Activated CD8-positive, alpha-beta T cell treated with anti-CD3 and anti-CD28 coated beads for 36 hours (primary cell): Measurements from ENCODE around the gene SH3GL3. TPM values are rescaled to one million over a fixed set of nuclear protein-coding genes. Genes with fewer than 3 reads are reported as not detected.

ENCODE experiments used
- ATAC-seq: fragments of 200-7000 bp; cut with Tn5 transposase; one replicate; pipeline ENCODE4 v1.10.0; 2021; ENCODE audit warnings: mild to moderate bottlenecking, moderate library complexity
- CTCF ChIA-PET: fragments of 350-600 bp; sonication (Branson Sonifier 250); formaldehyde crosslinking; loops from one replicate; lab custom pipeline; 2021; ENCODE audit warnings: antibody characterized with exemption; lab: Charles Lee
- POLR2A ChIA-PET: fragments of 350-600 bp; sonication (Branson Sonifier 250); formaldehyde crosslinking; loops from one replicate; lab custom pipeline; 2021; ENCODE audit warnings: antibody characterized with exemption; lab: Charles Lee
- DNase-seq: peaks from one replicate; pipeline ENCODE4 v3.0.0-alpha.2; 2020
- H3K27ac Mint-ChIP-seq: one replicate; pipeline ENCODE4 v1.8.0; 2021; ENCODE audit warnings: mild to moderate bottlenecking, mixed read lengths
- H3K27me3 Mint-ChIP-seq: one replicate; pipeline ENCODE4 v1.8.0; 2021; ENCODE audit warnings: mixed read lengths
- H3K36me3 Mint-ChIP-seq: one replicate; pipeline ENCODE4 v1.8.0; 2021; ENCODE audit warnings: low read depth, mixed read lengths
- H3K4me1 Mint-ChIP-seq: one replicate; pipeline ENCODE4 v1.8.0; 2021; ENCODE audit warnings: low read depth, mixed read lengths
- H3K4me3 Mint-ChIP-seq: one replicate; pipeline ENCODE4 v1.8.0; 2021; ENCODE audit warnings: mild to moderate bottlenecking, moderate library complexity, mixed read lengths
- H3K9me3 Mint-ChIP-seq: one replicate; pipeline ENCODE4 v1.8.0; 2021; ENCODE audit warnings: mixed read lengths
- CTCF ChIP-seq: fragments of 200-600 bp; IDR thresholded peaks from one replicate; pipeline ENCODE4 v1.8.0; 2022; ENCODE audit warnings: antibody characterized with exemption, mild to moderate bottlenecking
- intact Hi-C: fragments of 100-400 bp; cut with micrococcal nuclease; formaldehyde crosslinking; loops from one replicate; pipeline ENCODE4 v1.10.0; 2022
- total RNA-seq, 2 experiments: library from RNA; stranded (reverse); gene quantifications; one replicate each; pipeline ENCODE4 v1.2.3, GENCODE V29; 2021

SH3GL3 gene
- total RNA-seq, 2 experiments from 2014 or later = not detected

- no peak for TF ChIP-seq CTCF
- Mint-ChIP-seq H3K4me1 (no peaks in the 10 kb centered on the region), H3K27me3 (no peaks in the 10 kb centered on the region), H3K27ac (no peak overlapping the region), H3K9me3 (no peaks in the 10 kb centered on the region), H3K36me3 (no peaks in the 10 kb centered on the region), H3K4me3 (no peak overlapping the region)
- ChIA-PET CTCF (interaction anchor here (1.4 to 3.1 kb wide), 2 partner anchors 129 to 319 kb away, joined by 3 to 18 read pairs; no protein-coding TSS in a partner anchor), POLR2A (no interaction called here)
- DNase-seq = no peak
- intact Hi-C loops = loop anchor here (10.0 kb wide), 1 partner anchor 457 kb away; no protein-coding TSS in a partner anchor
- ATAC-seq = no peak
Observed at GRCh38 chr15:83567318-83567717, 120.2 kb downstream of the SH3GL3 start.

- H3K4me3 Mint-ChIP-seq = no peak overlapping the region
- intact Hi-C loops = loop anchor here (10.0 kb wide), 1 partner anchor 455 kb away; no protein-coding TSS in a partner anchor
- TF ChIP-seq CTCF = no peak
- DNase-seq (no peak), ATAC-seq (no peak)
- H3K9me3 Mint-ChIP-seq = no peaks in the 10 kb centered on the region
- H3K27ac Mint-ChIP-seq = no peak overlapping the region
- ChIA-PET POLR2A (interaction anchor here (0.9 kb wide), 1 partner anchor 11 kb away, joined by 3 read pairs; no protein-coding TSS in a partner anchor), CTCF (interaction anchor here (0.7 to 1.2 kb wide), 4 partner anchors 131 to 373 kb away, joined by 3 read pairs; no protein-coding TSS in a partner anchor)
- no peaks in the 10 kb centered on the region for H3K36me3 Mint-ChIP-seq
- H3K4me1 Mint-ChIP-seq = no peaks in the 10 kb centered on the region
- H3K27me3 Mint-ChIP-seq = peaks cover 2% of the 10 kb centered on the region
Observed at GRCh38 chr15:83569341-83569740, 122.2 kb downstream of the SH3GL3 start.

GRCh38 chr15:83570756-83571155 is 123.6 kb downstream of the SH3GL3 start:
- ChIA-PET POLR2A (no interaction called here), CTCF (interaction anchor here (1.5 to 2.1 kb wide), 3 partner anchors 8 to 322 kb away, joined by 6 to 15 read pairs (median 6); no protein-coding TSS in a partner anchor)
- intact Hi-C loops = no loop called here

GRCh38 chr15:83571820-83572707 is 124.9 kb downstream of the SH3GL3 start:
- POLR2A ChIA-PET = no interaction called here
- Mint-ChIP-seq H3K4me1 (no peaks in the 10 kb centered on the region), H3K27me3 (peaks cover 2% of the 10 kb centered on the region), H3K36me3 (no peaks in the 10 kb centered on the region), H3K9me3 (no peaks in the 10 kb centered on the region), H3K27ac (no peak overlapping the region), H3K4me3 (no peak overlapping the region)
- ATAC-seq (no peak), DNase-seq (no peak)
- intact Hi-C loops = no loop called here
- peak; percentile 78 for TF ChIP-seq CTCF
- CTCF ChIA-PET = interaction anchor here (0.6 to 2.1 kb wide), 5 partner anchors 9 to 324 kb away, joined by 4 to 15 read pairs (median 6); no protein-coding TSS in a partner anchor

More at GRCh38 chr15:83570756-83571155, 123.6 kb downstream of the SH3GL3 start:
- no peak for DNase-seq
- Mint-ChIP-seq H3K4me1 (no peaks in the 10 kb centered on the region), H3K27ac (no peak overlapping the region), H3K27me3 (peaks cover 2% of the 10 kb centered on the region), H3K36me3 (no peaks in the 10 kb centered on the region), H3K4me3 (no peak overlapping the region), H3K9me3 (no peaks in the 10 kb centered on the region)
- no peak for TF ChIP-seq CTCF
- no peak for ATAC-seq
